ENCODE results near the gene RTN4IP1.
"Not testable (repeated sequence)": the region's sequence is repeated elsewhere in the genome, so short reads cannot be mapped to it uniquely, and the experiment has no call there.

The RTN4IP1 gene

GRCh38 chr6:106574741-106575458 lies 54.4 kb downstream of the RTN4IP1 start:
- DNase-seq, result no peak

GRCh38 chr6:106572875-106573585 lies 56.3 kb downstream of the RTN4IP1 start:
- DNase-seq, result no peak

- DNase-seq, result no peak
Observed at GRCh38 chr6:106572436-106572835, 56.9 kb downstream of the RTN4IP1 start.

GRCh38 chr6:106569428-106569827 lies 59.9 kb downstream of the RTN4IP1 start:
- DNase-seq, result no peak

- DNase-seq, result no peak
Observed at GRCh38 chr6:106568530-106568929, 60.8 kb downstream of the RTN4IP1 start.

GRCh38 chr6:106564476-106564875 lies 64.8 kb downstream of the RTN4IP1 start:
- no peak for DNase-seq

GRCh38 chr6:106563614-106564013 lies 65.7 kb downstream of the RTN4IP1 start:
- no peak for DNase-seq

GRCh38 chr6:106561686-106562405 lies 67.5 kb downstream of the RTN4IP1 start:
- no peak for DNase-seq

GRCh38 chr6:106560996-106561685 lies 68.2 kb downstream of the RTN4IP1 start:
- DNase-seq, result no peak

GRCh38 chr6:106559659-106560058 lies 69.6 kb downstream of the RTN4IP1 start:
- not testable (repeated sequence) for DNase-seq

- no peak for DNase-seq
Observed at GRCh38 chr6:106558364-106558763, 70.9 kb downstream of the RTN4IP1 start.

GRCh38 chr6:106557837-106558236 lies 71.5 kb downstream of the RTN4IP1 start:
- no peak for DNase-seq

- no peak for DNase-seq
Observed at GRCh38 chr6:106556368-106556960, 72.8 kb downstream of the RTN4IP1 start.

- DNase-seq, result no peak
Observed at GRCh38 chr6:106555767-106556166, 73.5 kb downstream of the RTN4IP1 start.

- DNase-seq, result no peak
Observed at GRCh38 chr6:106553440-106553839, 75.9 kb downstream of the RTN4IP1 start.

- no peak for DNase-seq
Observed at GRCh38 chr6:106551155-106551554, 78.1 kb downstream of the RTN4IP1 start.

GRCh38 chr6:106549521-106549920 lies 79.8 kb downstream of the RTN4IP1 start:
- no peak for DNase-seq

- DNase-seq, result not testable (repeated sequence)
Observed at GRCh38 chr6:106548926-106549455, 80.3 kb downstream of the RTN4IP1 start.

GRCh38 chr6:106547601-106548453 lies 81.5 kb downstream of the RTN4IP1 start:
- DNase-seq, result peak; percentile 47

- no peak for DNase-seq
Observed at GRCh38 chr6:106546691-106547414, 82.4 kb downstream of the RTN4IP1 start.

GRCh38 chr6:106546261-106546690 lies 83.0 kb downstream of the RTN4IP1 start:
- no peak for DNase-seq

Measured in activated gamma-delta T cell treated with Interleukin-2 at 50 U/mL for 16 hours (primary cell).